ENCODE measurements around the gene MAMLD1. TPM values are rescaled to one million over a fixed set of nuclear protein-coding genes. Genes with fewer than 3 reads are reported as not detected.

The MAMLD1 gene
- total RNA-seq, 1 donor from 2014 or later = 6.1 TPM

DNA sequence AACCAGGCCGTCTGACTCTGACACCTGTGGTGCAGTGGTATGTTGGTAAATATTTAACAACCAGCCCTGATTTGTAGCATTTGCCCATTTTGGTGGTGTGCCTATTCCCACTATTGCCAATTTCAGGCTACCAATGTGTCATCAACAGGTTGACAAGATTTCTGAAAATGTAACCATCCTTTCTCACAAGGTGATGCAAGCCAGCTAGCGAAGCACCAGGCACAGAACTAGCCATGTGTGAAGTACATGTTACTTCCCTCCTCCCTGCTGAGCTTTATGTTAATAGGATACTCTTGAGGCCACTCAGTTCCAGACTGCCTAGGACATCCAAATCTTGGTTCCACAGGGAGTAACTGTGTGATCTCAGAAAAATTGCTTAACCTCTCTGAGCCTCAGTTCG, 7.2 kb upstream of the MAMLD1 start:
- no peak for DNase-seq (ENCODE audit: low spot score)

- peak; percentile 32 for DNase-seq (ENCODE audit: low spot score)
These were observed 5.3 kb upstream of the MAMLD1 start for GRCh38 chrX:150357790-150358189.

DNA sequence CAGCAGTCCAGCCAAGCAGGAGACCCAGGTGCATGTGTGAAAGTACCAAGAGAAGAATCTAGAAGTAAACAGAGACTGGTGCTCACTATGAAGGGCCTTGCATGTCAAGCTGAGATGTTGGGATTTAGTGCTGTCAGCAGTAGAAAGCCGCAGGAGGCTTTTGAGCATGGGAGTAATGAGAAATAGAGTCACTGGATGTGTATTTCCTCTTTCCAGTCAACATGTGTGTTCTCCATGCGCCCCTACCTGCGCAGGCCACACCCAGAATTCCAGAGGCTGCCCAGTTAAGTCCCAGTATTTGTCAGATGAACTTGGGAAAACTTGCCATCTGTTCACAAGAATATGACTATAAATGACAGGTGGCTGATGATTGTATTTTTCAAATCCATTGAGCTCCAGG, 4.5 kb upstream of the MAMLD1 start:
- DNase-seq (ENCODE audit: low spot score) = peak; percentile 2

- DNase-seq (ENCODE audit: low spot score) = no peak
These were observed 2.8 kb upstream of the MAMLD1 start for GRCh38 chrX:150360331-150360730.

DNA sequence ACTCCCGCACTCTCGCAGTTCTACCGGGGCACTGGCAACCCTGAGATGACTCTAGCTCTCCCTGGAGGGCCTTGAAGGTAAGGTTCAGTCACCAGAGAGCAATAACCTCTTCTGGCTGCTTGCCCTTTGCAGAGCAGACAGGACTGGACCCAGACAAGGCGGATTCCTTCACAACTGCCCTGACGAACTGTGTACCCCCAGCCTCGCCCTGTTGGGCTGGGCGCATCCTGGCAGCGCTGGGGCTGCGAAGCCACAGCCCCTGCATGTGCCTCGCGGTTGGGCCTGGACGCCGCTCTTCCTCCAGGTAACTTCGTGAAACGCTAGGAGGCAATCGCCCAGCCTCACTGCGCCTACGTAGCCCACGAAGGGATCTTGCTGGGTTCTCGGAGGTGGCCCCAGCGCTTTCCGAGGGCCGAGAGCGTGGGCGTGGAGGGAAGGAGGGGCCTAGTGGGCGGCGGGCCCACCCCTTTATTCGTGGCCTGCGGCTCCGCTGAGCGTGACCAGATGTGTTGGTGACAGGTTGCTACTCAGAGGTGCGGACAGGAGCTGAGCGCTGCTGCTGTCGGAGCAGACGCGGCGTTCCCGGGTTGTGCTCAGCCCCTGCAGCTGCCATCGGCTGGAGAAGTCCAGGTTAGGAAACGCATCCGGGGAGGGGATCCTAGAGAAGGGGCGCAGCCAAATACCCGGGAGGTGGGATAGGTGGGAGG, 1.9 kb upstream of the MAMLD1 start:
- DNase-seq (ENCODE audit: low spot score) = peak; percentile 32

GRCh38 chrX:150361777-150362351, 1.3 kb upstream of the MAMLD1 start:
- DNase-seq (ENCODE audit: low spot score) = no peak

DNA sequence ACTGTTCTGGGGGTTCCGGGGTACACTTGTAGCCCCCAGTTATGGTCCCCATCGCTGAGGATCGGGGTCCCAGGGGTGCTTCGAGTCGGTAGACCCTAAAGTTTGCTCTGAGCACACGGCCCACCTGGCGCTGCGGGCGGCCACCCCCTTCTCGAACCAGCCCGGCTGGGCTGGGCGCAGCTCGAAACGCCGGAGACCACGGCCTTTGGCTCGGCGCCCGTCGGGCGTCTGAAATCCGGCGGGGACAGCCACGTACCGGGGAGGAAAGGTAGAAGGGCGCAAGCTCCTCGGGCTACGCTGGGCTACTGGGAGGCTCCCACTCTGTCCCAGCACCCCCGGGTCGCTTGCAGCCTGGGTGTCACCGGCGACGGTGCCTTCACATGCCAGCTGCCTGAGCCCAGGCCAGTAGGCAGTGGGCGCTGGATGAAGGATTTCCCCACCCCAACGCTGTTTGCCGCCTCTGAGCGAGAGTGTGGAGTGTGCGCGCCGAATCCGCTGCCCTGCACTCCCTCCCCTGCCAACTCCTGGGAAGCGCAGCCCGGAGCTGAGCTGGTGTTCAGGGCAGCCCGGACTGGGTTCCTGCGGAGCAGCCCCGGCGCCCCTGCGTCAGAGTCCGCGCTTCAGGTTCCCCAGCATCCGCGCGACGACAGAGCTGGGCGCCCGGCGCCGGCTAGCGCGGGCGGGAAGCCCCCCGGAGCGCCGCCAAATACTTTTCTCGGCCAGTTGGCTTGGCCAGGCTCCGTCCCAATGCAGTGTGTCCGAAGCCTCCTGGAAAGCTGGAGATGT, 637 bp downstream of the MAMLD1 start:
- no peak for DNase-seq (ENCODE audit: low spot score)

GRCh38 chrX:150364347-150365050, 1.4 kb downstream of the MAMLD1 start:
- DNase-seq (ENCODE audit: low spot score) = no peak

- DNase-seq (ENCODE audit: low spot score) = peak; percentile 55
These were observed 2.2 kb downstream of the MAMLD1 start for GRCh38 chrX:150365051-150365989.

GRCh38 chrX:150365990-150366911, 3.1 kb downstream of the MAMLD1 start:
- DNase-seq (ENCODE audit: low spot score) = peak; percentile 58

GRCh38 chrX:150366951-150367545, 3.9 kb downstream of the MAMLD1 start:
- DNase-seq (ENCODE audit: low spot score) = no peak

DNA sequence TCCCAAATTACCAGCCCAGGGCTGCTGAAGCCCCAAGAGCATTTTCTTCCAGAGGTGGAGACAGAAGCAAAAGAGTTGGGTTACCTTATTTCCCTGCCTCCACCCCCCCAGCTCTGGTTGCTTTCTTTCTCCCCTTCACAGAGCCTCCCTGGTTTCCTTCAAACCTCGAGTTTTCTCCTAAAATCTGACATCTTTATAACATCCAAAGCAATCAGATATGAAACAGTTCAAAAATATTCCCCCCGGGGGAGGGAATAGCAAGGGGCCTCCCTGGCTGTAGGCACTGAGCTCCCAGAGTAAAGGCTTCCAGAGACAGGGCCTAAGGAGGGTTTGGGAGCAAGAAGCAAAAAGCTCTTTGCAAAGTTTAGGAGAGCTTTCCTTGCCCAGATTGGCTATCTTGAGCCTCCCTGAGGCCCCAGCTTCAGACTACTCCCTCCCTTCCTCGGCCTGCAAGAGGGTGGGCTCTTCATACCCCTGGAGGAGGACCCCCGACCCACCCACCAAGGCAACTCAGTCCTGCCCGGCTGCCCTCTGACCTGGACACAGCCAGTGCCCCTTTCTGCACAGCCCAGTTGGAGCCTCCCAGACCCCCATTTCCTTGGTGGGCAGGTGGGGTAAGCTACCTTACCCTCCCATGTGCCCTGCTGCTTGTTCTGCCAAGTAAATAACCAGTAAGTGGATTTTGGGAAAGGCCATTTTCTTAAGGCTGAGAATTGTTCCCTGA, 7.6 kb downstream of the MAMLD1 start:
- no peak for DNase-seq (ENCODE audit: low spot score)

- no peak for DNase-seq (ENCODE audit: low spot score)
These were observed 8.8 kb downstream of the MAMLD1 start for GRCh38 chrX:150371877-150372276.

DNA sequence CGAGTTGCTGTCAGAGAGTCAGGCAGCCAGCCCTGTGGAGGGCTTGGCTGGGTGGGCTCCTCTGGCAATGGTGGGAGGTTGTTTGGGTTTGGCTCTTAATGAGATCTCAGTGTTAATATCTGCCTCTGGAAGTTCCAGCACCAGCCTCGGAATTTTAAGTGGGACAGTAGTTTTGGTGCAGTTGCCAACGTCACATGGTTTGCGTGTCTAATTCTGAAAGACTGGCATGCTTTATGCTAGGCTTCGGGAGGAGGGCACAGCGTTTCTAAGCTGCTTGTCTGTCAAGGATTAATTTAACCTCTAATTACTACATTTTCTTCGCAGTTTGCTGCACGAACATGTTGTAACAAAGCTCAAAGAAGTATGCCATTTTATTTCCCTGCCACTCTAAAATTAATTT, 9.2 kb downstream of the MAMLD1 start:
- DNase-seq (ENCODE audit: low spot score) = no peak

DNA sequence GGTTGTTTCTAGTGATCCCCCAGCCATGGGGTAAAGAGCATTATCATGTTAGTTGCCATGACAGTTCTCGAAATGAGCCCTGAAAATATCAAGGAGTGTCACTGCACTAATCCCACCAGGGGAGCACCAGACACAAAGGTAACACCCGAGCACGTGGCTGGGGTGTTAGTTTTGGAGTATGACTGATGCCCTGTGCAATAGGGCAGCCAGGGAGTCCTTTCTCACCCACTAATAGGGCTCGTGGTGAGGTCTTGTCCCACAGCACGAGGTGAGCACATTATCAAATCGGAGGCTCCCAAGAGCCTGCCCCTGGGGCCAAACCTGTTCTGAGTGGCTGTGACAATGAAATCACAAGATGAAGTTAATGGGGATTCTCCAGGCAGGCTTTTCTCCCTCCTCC, 9.6 kb downstream of the MAMLD1 start:
- DNase-seq (ENCODE audit: low spot score) = no peak

- DNase-seq (ENCODE audit: low spot score) = no peak
These were observed 12.2 kb downstream of the MAMLD1 start for GRCh38 chrX:150375243-150375770.

- DNase-seq (ENCODE audit: low spot score) = no peak
These were observed 13.9 kb downstream of the MAMLD1 start for GRCh38 chrX:150377005-150377404.

GRCh38 chrX:150405006-150405405, 41.9 kb downstream of the MAMLD1 start:
- no peak for DNase-seq (ENCODE audit: low spot score)

DNA sequence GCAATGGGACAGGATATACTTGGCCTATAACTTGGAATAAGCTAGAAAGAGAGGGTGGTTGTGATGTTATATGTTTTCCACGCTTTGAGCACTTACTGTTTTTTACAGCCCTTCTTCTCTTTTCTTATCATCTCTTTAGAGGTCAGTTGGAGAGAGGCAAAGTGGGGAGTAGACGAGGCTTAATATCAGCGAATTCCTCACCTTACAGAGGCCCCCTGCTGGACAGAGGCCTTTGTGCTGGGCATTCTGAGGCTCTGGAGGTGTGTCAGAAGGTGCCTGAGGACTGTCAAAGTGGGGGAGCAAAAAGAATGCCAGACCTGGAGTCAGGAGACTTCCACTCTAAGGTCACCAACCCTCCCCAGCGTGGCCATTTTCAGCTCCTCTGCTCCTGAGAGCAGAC, 42.5 kb downstream of the MAMLD1 start:
- no peak for DNase-seq (ENCODE audit: low spot score)

Measured in ureter (tissue), 1 donor.